Measurements from ENCODE around the gene MLXIP. TPM values are rescaled to one million over a fixed set of nuclear protein-coding genes. Genes with fewer than 3 reads are reported as not detected.

The MLXIP gene
- polyA plus RNA-seq, 1 donor from 2014 or later: 9.2 TPM

- Histone ChIP-seq H3K4me2 (ENCODE audit: low read length) (no peak overlapping the region), H4K20me1 (ENCODE audit: insufficient read depth) (no peaks in the 10 kb centered on the region), H3K9ac (ENCODE audit: low read length) (no peak overlapping the region)
Measured at GRCh38 chr12:122082621-122083356, 4.2 kb downstream of the MLXIP start.

GRCh38 chr12:122084857-122085405, 6.4 kb downstream of the MLXIP start:
- Histone ChIP-seq H3K9ac (ENCODE audit: low read length) (no peak overlapping the region), H3K4me2 (ENCODE audit: low read length) (no peak overlapping the region), H2AFZ (ENCODE audit: low read depth, low read length) (no peak overlapping the region), H3F3A (ENCODE audit: insufficient read depth, low read length, poor library complexity, severe bottlenecking) (no peaks in the 10 kb centered on the region), H3K27me3 (ENCODE audit: insufficient read depth, low read depth, low read length) (no peaks in the 10 kb centered on the region), H3K36me3 (ENCODE audit: insufficient read depth, low read length) (no peaks in the 10 kb centered on the region), H4K20me1 (ENCODE audit: insufficient read depth) (no peaks in the 10 kb centered on the region), H3K9me3 (ENCODE audit: low read length) (no peaks in the 10 kb centered on the region), H3K79me2 (replicated peaks; ENCODE audit: insufficient read depth, low read length) (peaks cover 29% of the 10 kb centered on the region), H3K9me2 (ENCODE audit: insufficient read depth, low read length) (no peaks in the 10 kb centered on the region), H3K27ac (ENCODE audit: low read length) (no peak overlapping the region), H3K4me3 (ENCODE audit: low read length) (no peak overlapping the region)
- TF ChIP-seq RAD21 (conservative IDR thresholded peaks at IDR 0.05) (no peak), MXI1 (conservative IDR thresholded peaks at IDR 0.05; ENCODE audit: poor library complexity, severe bottlenecking) (no peak), TAF1 (IDR thresholded peaks at IDR 0.05; ENCODE audit: low read depth) (no peak), CTCF (IDR thresholded peaks at IDR 0.05; ENCODE audit: poor library complexity, severe bottlenecking) (no peak), SMC3 (conservative IDR thresholded peaks at IDR 0.05; ENCODE audit: poor library complexity) (no peak), EZH2 (IDR thresholded peaks at IDR 0.05; ENCODE audit: borderline replicate concordance, insufficient read depth, low read length, poor library complexity, severe bottlenecking) (no peak)
- TF ChIP-seq, protein P1, sequence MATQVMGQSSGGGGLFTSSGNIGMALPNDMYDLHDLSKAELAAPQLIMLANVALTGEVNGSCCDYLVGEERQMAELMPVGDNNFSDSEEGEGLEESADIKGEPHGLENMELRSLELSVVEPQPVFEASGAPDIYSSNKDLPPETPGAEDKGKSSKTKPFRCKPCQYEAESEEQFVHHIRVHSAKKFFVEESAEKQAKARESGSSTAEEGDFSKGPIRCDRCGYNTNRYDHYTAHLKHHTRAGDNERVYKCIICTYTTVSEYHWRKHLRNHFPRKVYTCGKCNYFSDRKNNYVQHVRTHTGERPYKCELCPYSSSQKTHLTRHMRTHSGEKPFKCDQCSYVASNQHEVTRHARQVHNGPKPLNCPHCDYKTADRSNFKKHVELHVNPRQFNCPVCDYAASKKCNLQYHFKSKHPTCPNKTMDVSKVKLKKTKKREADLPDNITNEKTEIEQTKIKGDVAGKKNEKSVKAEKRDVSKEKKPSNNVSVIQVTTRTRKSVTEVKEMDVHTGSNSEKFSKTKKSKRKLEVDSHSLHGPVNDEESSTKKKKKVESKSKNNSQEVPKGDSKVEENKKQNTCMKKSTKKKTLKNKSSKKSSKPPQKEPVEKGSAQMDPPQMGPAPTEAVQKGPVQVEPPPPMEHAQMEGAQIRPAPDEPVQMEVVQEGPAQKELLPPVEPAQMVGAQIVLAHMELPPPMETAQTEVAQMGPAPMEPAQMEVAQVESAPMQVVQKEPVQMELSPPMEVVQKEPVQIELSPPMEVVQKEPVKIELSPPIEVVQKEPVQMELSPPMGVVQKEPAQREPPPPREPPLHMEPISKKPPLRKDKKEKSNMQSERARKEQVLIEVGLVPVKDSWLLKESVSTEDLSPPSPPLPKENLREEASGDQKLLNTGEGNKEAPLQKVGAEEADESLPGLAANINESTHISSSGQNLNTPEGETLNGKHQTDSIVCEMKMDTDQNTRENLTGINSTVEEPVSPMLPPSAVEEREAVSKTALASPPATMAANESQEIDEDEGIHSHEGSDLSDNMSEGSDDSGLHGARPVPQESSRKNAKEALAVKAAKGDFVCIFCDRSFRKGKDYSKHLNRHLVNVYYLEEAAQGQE (IDR thresholded peaks at IDR 0.05; ENCODE audit: borderline replicate concordance): no peak

More at GRCh38 chr12:122082621-122083356, 4.2 kb downstream of the MLXIP start:
- H3K79me2 ChIP-seq (replicated peaks; ENCODE audit: insufficient read depth, low read length): peaks cover 39% of the 10 kb centered on the region
- no peak overlapping the region for H3K4me3 ChIP-seq (ENCODE audit: low read length)
- H3K27ac ChIP-seq (ENCODE audit: low read length): no peak overlapping the region
- H3K27me3 ChIP-seq (ENCODE audit: insufficient read depth, low read depth, low read length): no peaks in the 10 kb centered on the region
- no peaks in the 10 kb centered on the region for H3F3A ChIP-seq (ENCODE audit: insufficient read depth, low read length, poor library complexity, severe bottlenecking)
- H2AFZ ChIP-seq (ENCODE audit: low read depth, low read length): no peak overlapping the region
- no peaks in the 10 kb centered on the region for H3K9me3 ChIP-seq (ENCODE audit: low read length)
- H3K36me3 ChIP-seq (ENCODE audit: insufficient read depth, low read length): no peaks in the 10 kb centered on the region
- H3K9me2 ChIP-seq (ENCODE audit: insufficient read depth, low read length): no peaks in the 10 kb centered on the region
- TF ChIP-seq SMC3 (conservative IDR thresholded peaks at IDR 0.05; ENCODE audit: poor library complexity) (no peak), RAD21 (conservative IDR thresholded peaks at IDR 0.05) (no peak), POLR2AphosphoS5 (IDR thresholded peaks at IDR 0.05) (no peak), TAF1 (IDR thresholded peaks at IDR 0.05; ENCODE audit: low read depth) (no peak), EZH2 (IDR thresholded peaks at IDR 0.05; ENCODE audit: borderline replicate concordance, insufficient read depth, low read length, poor library complexity, severe bottlenecking) (no peak), EP300 (conservative IDR thresholded peaks at IDR 0.05; ENCODE audit: poor library complexity, severe bottlenecking) (no peak), CTCF (IDR thresholded peaks at IDR 0.05; ENCODE audit: poor library complexity, severe bottlenecking) (no peak), MXI1 (conservative IDR thresholded peaks at IDR 0.05; ENCODE audit: poor library complexity, severe bottlenecking) (no peak)
- TF ChIP-seq, protein P1 (IDR thresholded peaks at IDR 0.05; ENCODE audit: borderline replicate concordance): no peak

Measured in neural cell (in vitro differentiated cells).